CD4-positive, alpha-beta memory T cell (primary cell): ENCODE results near the gene SNX10. TPM values are rescaled to one million over a fixed set of nuclear protein-coding genes. Genes with fewer than 3 reads are reported as not detected.

Experiments used
- CTCF ChIA-PET: fragments of 350-600 bp; sonication (Branson Sonifier 250); formaldehyde crosslinking; loops from one replicate; lab custom pipeline; 2021; ENCODE audit warnings: inconsistent platforms; ENCODE audit not compliant: partially characterized antibody; lab: Charles Lee
- POLR2A ChIA-PET: fragments of 350-600 bp; sonication (Branson Sonifier 250); formaldehyde crosslinking; loops from one replicate; lab custom pipeline; 2021; ENCODE audit not compliant: partially characterized antibody; lab: Charles Lee
- DNase-seq, 5 donors: peaks; one replicate each; pipeline versions ENCODE4 v3.0.0 to v3.0.0-alpha.2; 2020 to 2022; ENCODE audit warnings: mixed read lengths in 1 of 5
- H3K27ac ChIP-seq: one replicate; pipeline ENCODE4 v1.7.0; 2013; ENCODE audit warnings: low read depth, low read length
- H3K27me3 ChIP-seq: 2 replicates; pipeline ENCODE4 v1.7.0; 2013; ENCODE audit warnings: mild to moderate bottlenecking, low read length, moderate library complexity; ENCODE audit not compliant: insufficient read depth
- H3K36me3 ChIP-seq: 2 replicates; pipeline ENCODE4 v1.7.0; 2013; ENCODE audit warnings: mild to moderate bottlenecking, low read length, moderate library complexity; ENCODE audit not compliant: insufficient read depth
- H3K4me1 ChIP-seq: 2 replicates; pipeline ENCODE4 v1.7.0; 2013; ENCODE audit warnings: mild to moderate bottlenecking, low read length, moderate library complexity; ENCODE audit not compliant: insufficient read depth
- H3K4me3 ChIP-seq, 2 donors: one replicate each; pipeline ENCODE4 v1.7.0; 2013; ENCODE audit warnings: low read length in 2 of 2, mild to moderate bottlenecking in 1 of 2
- H3K9me3 ChIP-seq, 2 donors: one replicate each; pipeline ENCODE4 v1.7.0; 2013; ENCODE audit warnings: low read length in 2 of 2, control low read depth in 1 of 2; ENCODE audit not compliant: control insufficient read depth in 1 of 2
- H3K27ac Mint-ChIP-seq, 7 donors: one replicate each; pipeline ENCODE4 v1.8.0; 2020 to 2021; ENCODE audit warnings: mixed read lengths in 7 of 7, mild to moderate bottlenecking in 6 of 7, inconsistent platforms in 3 of 7, moderate library complexity in 3 of 7
- H3K27me3 Mint-ChIP-seq, 2 donors: one replicate each; pipeline ENCODE4 v1.8.0; 2020 to 2021; ENCODE audit warnings: mixed read lengths in 2 of 2
- H3K36me3 Mint-ChIP-seq, 2 donors: one replicate each; pipeline ENCODE4 v1.8.0; 2020 to 2021; ENCODE audit warnings: mixed read lengths in 2 of 2, inconsistent platforms in 1 of 2, mild to moderate bottlenecking in 1 of 2
- H3K4me1 Mint-ChIP-seq, 4 donors: one replicate each; pipeline ENCODE4 v1.8.0; 2020 to 2021; ENCODE audit warnings: mixed read lengths in 4 of 4, mild to moderate bottlenecking in 1 of 4
- H3K4me3 Mint-ChIP-seq, 8 donors: one replicate each; pipeline ENCODE4 v1.8.0; 2020 to 2021; ENCODE audit warnings: mixed read lengths in 8 of 8, mild to moderate bottlenecking in 7 of 8, moderate library complexity in 6 of 8, inconsistent platforms in 3 of 8
- H3K9me3 Mint-ChIP-seq, 8 donors: one replicate each; pipeline ENCODE4 v1.8.0; 2020 to 2021; ENCODE audit warnings: mixed read lengths in 8 of 8, mild to moderate bottlenecking in 5 of 8, inconsistent platforms in 3 of 8, moderate library complexity in 1 of 8
- intact Hi-C: fragments of 100-400 bp; cut with micrococcal nuclease; formaldehyde crosslinking; loops from one replicate; pipeline ENCODE4 v1.15.1; 2023
- polyA plus RNA-seq, 2 donors: library from polyadenylated mRNA; unstranded; fragments of 300-500 nt; fragmentation: Illumina TruSeq; gene quantifications; one replicate each; pipeline ENCODE4 v1.2.3, GENCODE V29; 2021
- total RNA-seq, 2 experiments: library from RNA; stranded (reverse); gene quantifications; one replicate each; pipeline ENCODE4 v1.2.3, GENCODE V29; 2021

The SNX10 gene
- total and polyA plus RNA-seq, 4 experiments from 2014 or later, result 8.4 to 26.4 (median 16.5) TPM

GRCh38 chr7:26331113-26331512 is 39.5 kb downstream of the SNX10 start:
- no peak overlapping the region for H3K27ac Mint-ChIP-seq
- CTCF ChIA-PET, result interaction anchor here (0.6 to 1.0 kb wide), 2 partner anchors 15 to 17 kb away, joined by 3 read pairs; no protein-coding TSS in a partner anchor
- no peaks in the 10 kb centered on the region for H3K4me1 ChIP-seq

DNA sequence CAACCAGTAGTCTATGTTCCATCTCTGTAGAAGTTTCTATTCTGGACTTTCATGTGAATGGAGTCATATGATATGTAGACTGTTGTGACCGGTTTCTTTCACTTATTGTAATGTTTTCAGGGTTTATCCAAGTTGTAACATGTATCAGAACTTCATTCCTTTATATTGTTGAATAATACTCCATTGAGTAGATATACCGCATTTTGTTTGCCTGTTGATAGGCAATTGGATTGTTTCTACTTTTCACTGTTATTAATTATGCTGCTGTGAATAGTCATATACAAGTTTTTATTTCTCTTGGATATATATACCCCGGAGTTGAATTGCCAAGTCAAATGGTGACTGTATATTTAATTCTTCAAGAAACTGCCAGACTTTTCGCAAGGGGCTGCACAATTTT is 40.1 kb downstream of the SNX10 start:
- Mint-ChIP-seq H3K4me3 (no peak overlapping the region), H3K27me3 (no peaks in the 10 kb centered on the region), H3K27ac (no peak overlapping the region), H3K4me1 (peaks cover 17 to 60% (median 23%) of the 10 kb centered on the region in 4 donors), H3K36me3 (peaks cover 15 to 20% of the 10 kb centered on the region in 2 donors), H3K9me3 (peaks cover 0 to 6% (median 0%) of the 10 kb centered on the region in 8 donors)
- no peak overlapping the region for H3K4me3 ChIP-seq
- H3K36me3 ChIP-seq, result no peaks in the 10 kb centered on the region
- ChIA-PET CTCF (no interaction called here), POLR2A (interaction anchor here (1.1 kb wide), 1 partner anchor 132 kb away, joined by 3 read pairs; no protein-coding TSS in a partner anchor)
- no peak for DNase-seq
- no peak overlapping the region for H3K27ac ChIP-seq
- no peaks in the 10 kb centered on the region for H3K27me3 ChIP-seq
- no peaks in the 10 kb centered on the region for H3K9me3 ChIP-seq
- H3K4me1 ChIP-seq, result no peaks in the 10 kb centered on the region
- intact Hi-C loops, result no loop called here

More at GRCh38 chr7:26331113-26331512, 39.5 kb downstream of the SNX10 start:
- no peak overlapping the region for H3K27ac ChIP-seq
- H3K9me3 Mint-ChIP-seq, result peaks cover 0 to 6% (median 0%) of the 10 kb centered on the region in 8 donors
- no peak for DNase-seq
- POLR2A ChIA-PET, result interaction anchor here (1.1 kb wide), 1 partner anchor 131 kb away, joined by 3 read pairs; no protein-coding TSS in a partner anchor
- H3K27me3 ChIP-seq, result no peaks in the 10 kb centered on the region
- peaks cover 16 to 60% (median 23%) of the 10 kb centered on the region in 4 donors for H3K4me1 Mint-ChIP-seq
- no peak overlapping the region for H3K4me3 ChIP-seq
- intact Hi-C loops, result no loop called here
- no peaks in the 10 kb centered on the region for H3K36me3 ChIP-seq
- no peak overlapping the region for H3K4me3 Mint-ChIP-seq
- no peaks in the 10 kb centered on the region for H3K27me3 Mint-ChIP-seq
- no peaks in the 10 kb centered on the region for H3K9me3 ChIP-seq
- H3K36me3 Mint-ChIP-seq, result peaks cover 15 to 23% of the 10 kb centered on the region in 2 donors

GRCh38 chr7:26332698-26333097 is 41.0 kb downstream of the SNX10 start:
- intact Hi-C loops, result no loop called here
- Mint-ChIP-seq H3K4me3 (no peak overlapping the region), H3K4me1 (peaks cover 17 to 62% (median 25%) of the 10 kb centered on the region in 4 donors), H3K27me3 (no peaks in the 10 kb centered on the region), H3K9me3 (peaks cover 0 to 6% (median 0%) of the 10 kb centered on the region in 8 donors), H3K36me3 (peaks cover 15 to 20% of the 10 kb centered on the region in 2 donors), H3K27ac (no peak overlapping the region)
- no peaks in the 10 kb centered on the region for H3K36me3 ChIP-seq
- no peak overlapping the region for H3K4me3 ChIP-seq
- H3K9me3 ChIP-seq, result no peaks in the 10 kb centered on the region
- ChIA-PET CTCF (no interaction called here), POLR2A (no interaction called here)
- H3K27me3 ChIP-seq, result no peaks in the 10 kb centered on the region
- H3K4me1 ChIP-seq, result no peaks in the 10 kb centered on the region
- H3K27ac ChIP-seq, result no peak overlapping the region
- no peak for DNase-seq

GRCh38 chr7:26334166-26334859 is 42.7 kb downstream of the SNX10 start:
- H3K27me3 Mint-ChIP-seq, result no peaks in the 10 kb centered on the region
- no peak overlapping the region for H3K4me3 Mint-ChIP-seq
- H3K27ac Mint-ChIP-seq, result peak overlapping the region in 3 of 7 donors; percentile 27 to 85 (median 66)
- no peaks in the 10 kb centered on the region for H3K36me3 ChIP-seq
- ChIA-PET CTCF (no interaction called here), POLR2A (no interaction called here)
- no peaks in the 10 kb centered on the region for H3K4me1 ChIP-seq
- H3K9me3 Mint-ChIP-seq, result peaks cover 0 to 6% (median 0%) of the 10 kb centered on the region in 8 donors
- no peaks in the 10 kb centered on the region for H3K9me3 ChIP-seq
- DNase-seq, result no peak
- H3K4me3 ChIP-seq, result no peak overlapping the region
- intact Hi-C loops, result no loop called here
- H3K27me3 ChIP-seq, result no peaks in the 10 kb centered on the region
- H3K27ac ChIP-seq, result no peak overlapping the region
- peaks cover 17 to 55% (median 21%) of the 10 kb centered on the region in 4 donors for H3K4me1 Mint-ChIP-seq
- peaks cover 6 to 13% of the 10 kb centered on the region in 2 donors for H3K36me3 Mint-ChIP-seq

DNA sequence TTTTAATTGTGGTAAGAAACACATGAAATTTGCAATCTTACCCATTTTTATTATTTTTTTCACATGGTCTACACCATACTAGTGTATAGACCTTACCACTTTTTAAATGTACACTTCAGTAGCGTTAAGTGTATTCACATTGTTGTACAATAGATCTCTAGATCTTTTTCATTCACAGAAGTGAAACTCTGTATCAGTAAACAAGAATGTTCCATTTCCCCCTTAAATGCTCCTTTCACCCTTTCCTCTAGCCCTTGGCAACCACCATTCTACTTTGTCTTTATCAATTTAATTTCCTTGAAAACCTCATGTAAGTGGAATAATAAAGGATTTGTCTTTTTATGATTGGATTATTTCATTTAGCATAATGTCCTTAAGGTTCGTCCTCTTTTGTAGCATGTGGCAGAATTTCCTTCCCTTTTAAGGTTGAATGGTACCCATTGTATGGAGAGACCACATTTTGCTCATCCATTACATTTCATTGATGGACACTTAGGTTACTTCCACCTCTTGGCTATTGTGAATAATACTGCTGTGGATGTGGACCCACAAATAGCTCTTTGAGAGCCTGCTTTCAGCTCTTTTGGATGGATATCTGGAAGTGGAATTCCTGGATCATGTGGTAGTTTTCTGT is 45.7 kb downstream of the SNX10 start:
- peaks cover 11 to 33% (median 19%) of the 10 kb centered on the region in 4 donors for H3K4me1 Mint-ChIP-seq
- Histone ChIP-seq H3K27ac (no peak overlapping the region), H3K4me3 (no peak overlapping the region), H3K27me3 (no peaks in the 10 kb centered on the region), H3K4me1 (no peaks in the 10 kb centered on the region), H3K36me3 (no peaks in the 10 kb centered on the region), H3K9me3 (no peaks in the 10 kb centered on the region)
- H3K9me3 Mint-ChIP-seq, result peaks cover 0 to 6% (median 0%) of the 10 kb centered on the region in 8 donors
- no peaks in the 10 kb centered on the region for H3K27me3 Mint-ChIP-seq
- no peak overlapping the region for H3K4me3 Mint-ChIP-seq
- POLR2A ChIA-PET, result no interaction called here
- CTCF ChIA-PET, result no interaction called here
- DNase-seq, result no peak
- H3K36me3 Mint-ChIP-seq, result peaks cover 4 to 9% of the 10 kb centered on the region in 2 donors
- H3K27ac Mint-ChIP-seq, result no peak overlapping the region
- intact Hi-C loops, result no loop called here

DNA sequence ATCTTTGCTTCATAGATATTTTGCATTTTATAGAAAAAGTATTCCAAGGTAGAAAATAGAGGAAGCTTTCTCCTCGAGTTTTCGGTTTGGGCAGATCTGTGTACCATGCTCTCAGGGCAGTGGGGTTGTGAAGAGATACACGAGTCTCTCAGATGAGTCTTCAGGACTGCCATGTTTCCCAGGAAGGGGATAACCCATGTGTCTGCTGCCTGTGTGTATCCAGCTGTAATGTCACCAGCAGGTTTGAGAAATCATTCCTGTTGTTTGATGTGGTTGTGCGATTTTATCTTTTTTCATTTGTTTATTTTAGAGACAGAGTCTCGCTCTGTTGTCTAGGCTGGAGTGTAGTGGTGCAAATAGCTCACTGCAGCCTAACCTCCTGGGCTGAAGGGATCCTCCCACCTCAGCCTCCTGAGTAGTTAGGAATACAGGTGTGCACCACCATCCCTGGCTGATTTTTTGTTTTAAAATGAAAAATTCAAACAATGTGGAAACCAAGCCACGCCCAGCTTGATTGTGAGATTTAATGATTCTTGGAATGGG is 48.9 kb downstream of the SNX10 start:
- no peak overlapping the region for H3K4me3 Mint-ChIP-seq
- H3K27ac ChIP-seq, result no peak overlapping the region
- no peaks in the 10 kb centered on the region for H3K36me3 ChIP-seq
- H3K4me1 ChIP-seq, result no peaks in the 10 kb centered on the region
- no peaks in the 10 kb centered on the region for H3K27me3 ChIP-seq
- H3K4me1 Mint-ChIP-seq, result peaks cover 1 to 6% (median 4%) of the 10 kb centered on the region in 4 donors
- H3K27me3 Mint-ChIP-seq, result no peaks in the 10 kb centered on the region
- no peak overlapping the region for H3K4me3 ChIP-seq
- POLR2A ChIA-PET, result no interaction called here
- peaks cover 1 to 8% of the 10 kb centered on the region in 2 donors for H3K36me3 Mint-ChIP-seq
- CTCF ChIA-PET, result no interaction called here
- H3K27ac Mint-ChIP-seq, result no peak overlapping the region
- intact Hi-C loops, result no loop called here
- no peak for DNase-seq
- no peaks in the 10 kb centered on the region for H3K9me3 ChIP-seq
- H3K9me3 Mint-ChIP-seq, result no peaks in the 10 kb centered on the region

DNA sequence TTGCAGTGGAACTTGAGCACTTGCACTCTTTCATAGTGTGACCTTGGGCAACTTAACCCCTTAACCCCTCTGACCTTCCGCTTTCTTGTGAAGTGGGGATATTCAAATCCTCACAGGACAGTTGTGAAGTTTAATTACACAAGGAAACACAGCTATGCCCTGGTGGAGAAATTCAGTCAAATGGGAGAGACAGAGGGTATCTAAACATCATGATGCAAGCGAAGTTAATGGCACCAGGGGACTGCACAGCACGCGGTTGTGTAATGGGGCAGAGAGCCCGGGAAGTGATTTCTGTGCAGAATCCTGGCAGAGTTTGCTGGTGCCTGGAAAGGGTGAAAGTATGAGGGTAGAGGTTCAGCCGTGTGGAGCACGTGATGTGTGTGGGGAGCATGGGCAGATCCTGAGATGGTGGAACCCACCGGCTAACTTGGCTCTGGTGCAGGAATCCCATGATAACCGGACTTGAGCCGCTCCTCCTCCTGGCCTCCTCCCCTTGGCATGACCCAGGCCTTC is 51.7 kb downstream of the SNX10 start:
- H3K9me3 ChIP-seq, result no peaks in the 10 kb centered on the region
- CTCF ChIA-PET, result no interaction called here
- H3K4me3 ChIP-seq, result no peak overlapping the region
- H3K27ac ChIP-seq, result no peak overlapping the region
- POLR2A ChIA-PET, result no interaction called here
- Mint-ChIP-seq H3K4me3 (no peak overlapping the region), H3K4me1 (peaks cover 0 to 4% (median 0%) of the 10 kb centered on the region in 4 donors), H3K9me3 (no peaks in the 10 kb centered on the region), H3K27me3 (no peaks in the 10 kb centered on the region), H3K27ac (no peak overlapping the region), H3K36me3 (peaks cover 16 to 22% of the 10 kb centered on the region in 2 donors)
- H3K36me3 ChIP-seq, result no peaks in the 10 kb centered on the region
- intact Hi-C loops, result no loop called here
- no peaks in the 10 kb centered on the region for H3K4me1 ChIP-seq
- no peaks in the 10 kb centered on the region for H3K27me3 ChIP-seq
- DNase-seq, result no peak
